Measurements from ENCODE around the gene DRD1. TPM values are rescaled to one million over a fixed set of nuclear protein-coding genes. Genes with fewer than 3 reads are reported as not detected.
"Not testable (repeated sequence)": the region's sequence is repeated elsewhere in the genome, so short reads cannot be mapped to it uniquely, and the experiment has no call there.

Gene DRD1
- polyA plus RNA-seq, 10 donors = 0.05 to 0.69 (median 0.07) TPM; not detected in 5

GRCh38 chr5:175427762-175428161 is 16.2 kb downstream of the DRD1 start:
- DNase-seq = no peak

GRCh38 chr5:175424594-175424993 is 19.4 kb downstream of the DRD1 start:
- DNase-seq = not testable (repeated sequence)

GRCh38 chr5:175422058-175422457 is 21.9 kb downstream of the DRD1 start:
- DNase-seq = no peak

GRCh38 chr5:175420383-175420782 is 23.6 kb downstream of the DRD1 start:
- no peak for DNase-seq

- DNase-seq = no peak
Measured at GRCh38 chr5:175418251-175418650, 25.7 kb downstream of the DRD1 start.

GRCh38 chr5:175417384-175417783 is 26.6 kb downstream of the DRD1 start:
- no peak for DNase-seq

GRCh38 chr5:175415303-175415702 is 28.7 kb downstream of the DRD1 start:
- no peak for DNase-seq

- no peak for DNase-seq
Measured at GRCh38 chr5:175410926-175411325, 33.1 kb downstream of the DRD1 start.

- DNase-seq = no peak
Measured at GRCh38 chr5:175406300-175406699, 37.7 kb downstream of the DRD1 start.

- DNase-seq = not testable (repeated sequence)
Measured at GRCh38 chr5:175397590-175398297, 46.2 kb downstream of the DRD1 start.

GRCh38 chr5:175395430-175395829 is 48.6 kb downstream of the DRD1 start:
- DNase-seq = not testable (repeated sequence)

GRCh38 chr5:175394601-175395000 is 49.4 kb downstream of the DRD1 start:
- no peak for DNase-seq

- DNase-seq = no peak
Measured at GRCh38 chr5:175393897-175394296, 50.1 kb downstream of the DRD1 start.

- no peak for DNase-seq
Measured at GRCh38 chr5:175392236-175392635, 51.7 kb downstream of the DRD1 start.

GRCh38 chr5:175390352-175391083 is 53.5 kb downstream of the DRD1 start:
- DNase-seq = no peak

Other genes with a start within 250 kb of the DRD1 start
- gene SFXN1, start 34.4 kb upstream of the DRD1 start, polyA plus RNA-seq (ENCODE audit: insufficient read length in 10 of 10) = 10 to 100 TPM; 17.8 to 29.8 (median 21.7) TPM
- 1 to 10 TPM in 6 of 10 donors, under 1 TPM in 4; 0.65 to 1.6 (median 1.1) TPM for gene HRH2, start 213.9 kb upstream of the DRD1 start, polyA plus RNA-seq (ENCODE audit: insufficient read length in 10 of 10)

Data from muscle of back (tissue), 11 donors.